CD4-positive, alpha-beta T cell treated with Interferon alpha-2 for 1 hour (primary cell): ENCODE measurements around the gene PDE9A.
A peak's percentile ranks its signal among the peaks of the same experiment; 100 is the strongest.
"Not testable (repeated sequence)": the region's sequence is repeated elsewhere in the genome, so short reads cannot be mapped to it uniquely, and the experiment has no call there.

ENCODE experiments used
- DNase-seq, 2 donors: peaks; one replicate each; pipeline ENCODE4 v3.0.0-alpha.2; 2020 to 2022

The PDE9A gene

DNA sequence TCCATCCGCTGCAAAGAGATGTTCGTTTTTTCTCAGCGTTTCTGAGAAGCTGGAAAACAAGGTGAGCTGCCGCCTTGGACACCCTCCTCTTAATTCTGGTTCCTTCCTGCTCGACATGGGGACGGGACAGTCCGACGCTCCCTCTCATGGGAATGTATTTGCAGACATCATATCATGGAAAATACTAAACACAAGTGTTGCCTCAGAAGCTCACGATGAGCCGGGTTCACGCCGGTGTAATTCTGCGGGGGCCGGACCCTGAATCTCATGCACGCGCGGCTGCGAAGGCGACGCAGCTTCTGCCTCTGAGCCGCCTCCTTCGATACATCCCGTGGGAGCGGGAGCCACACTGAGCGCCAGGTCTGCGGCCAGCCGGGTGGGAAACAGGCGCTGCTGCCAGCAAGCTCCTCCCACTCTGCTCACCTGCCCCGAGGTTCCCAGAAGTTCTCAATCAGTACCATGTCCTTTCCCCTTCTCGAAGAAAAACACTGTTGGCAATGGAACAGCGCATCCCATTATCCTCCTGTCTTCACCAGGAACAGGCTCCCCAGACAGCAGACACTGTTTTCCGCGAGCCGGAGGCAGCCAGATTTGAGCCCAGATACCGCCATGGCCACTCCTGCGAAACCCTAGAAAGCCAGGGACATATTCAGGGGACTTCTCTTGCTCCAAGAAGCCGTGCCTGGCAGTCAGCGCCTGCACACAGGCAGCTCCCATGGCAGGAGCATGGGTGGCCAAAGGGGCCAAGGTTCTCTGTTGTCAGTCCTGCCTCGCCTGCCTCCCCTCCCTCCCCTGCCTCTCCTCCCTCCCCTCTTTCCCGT, 127.9 kb downstream of the PDE9A start:
- no peak for DNase-seq

DNA sequence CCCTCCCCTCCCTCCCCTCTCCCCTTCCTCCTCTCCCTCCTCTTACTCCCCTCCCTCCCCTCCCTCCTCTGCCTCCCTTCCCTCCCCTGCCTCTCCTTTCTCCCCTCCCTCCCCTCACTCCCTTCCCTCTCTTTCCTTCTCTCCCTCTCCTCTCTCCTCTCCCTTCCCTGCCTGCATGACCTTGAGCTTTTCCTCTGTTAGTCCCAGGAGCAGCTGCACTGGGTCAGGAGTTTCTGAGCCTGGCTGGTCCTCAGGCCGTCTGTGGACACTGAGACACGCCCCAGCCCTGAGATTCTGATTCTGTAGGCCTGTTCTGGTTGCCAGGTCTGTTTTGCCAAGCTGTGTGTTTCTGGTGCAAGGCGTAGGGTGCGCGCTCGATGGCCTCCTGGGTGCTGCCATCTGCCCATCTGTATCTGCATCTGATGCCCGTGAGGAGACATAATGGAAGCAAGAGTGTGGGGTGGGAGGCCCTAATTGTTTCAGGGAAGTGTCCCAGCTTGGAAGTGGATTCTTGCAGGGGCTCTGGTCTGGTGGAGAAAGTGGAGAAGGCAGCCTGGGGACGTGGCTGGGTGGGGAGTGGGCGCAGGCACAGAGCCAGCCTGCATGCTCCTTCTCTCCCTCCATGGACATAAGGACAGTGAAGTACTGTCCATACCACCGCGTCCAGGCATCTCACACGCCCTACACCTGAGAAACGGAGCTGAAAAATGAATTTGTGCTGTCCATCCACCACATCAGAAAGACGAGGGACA, 128.7 kb downstream of the PDE9A start:
- DNase-seq: no peak

- no peak for DNase-seq
These were observed 129.4 kb downstream of the PDE9A start for GRCh38 chr21:42782723-42783242.

DNA sequence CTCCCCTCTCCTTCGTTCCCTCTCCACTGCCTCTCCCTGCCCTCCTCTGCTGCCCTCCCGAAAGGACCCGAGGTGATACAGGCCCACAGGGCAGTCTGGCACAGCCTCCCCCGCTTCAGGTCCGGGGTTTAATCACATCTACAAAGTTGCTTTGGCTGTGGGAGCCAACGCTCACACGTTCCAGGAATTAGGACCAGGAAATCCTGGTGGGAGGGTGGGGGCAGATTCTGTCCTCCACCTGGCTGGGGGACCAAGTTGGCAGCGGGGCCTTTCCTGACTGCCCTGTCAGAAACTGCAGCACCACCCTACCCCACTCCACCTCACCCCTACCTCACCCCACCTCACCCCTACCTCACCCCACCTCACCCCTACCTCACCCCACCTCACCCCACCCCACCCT, 130.9 kb downstream of the PDE9A start:
- peak in 1 of 2 donors; percentile 36 for DNase-seq

DNA sequence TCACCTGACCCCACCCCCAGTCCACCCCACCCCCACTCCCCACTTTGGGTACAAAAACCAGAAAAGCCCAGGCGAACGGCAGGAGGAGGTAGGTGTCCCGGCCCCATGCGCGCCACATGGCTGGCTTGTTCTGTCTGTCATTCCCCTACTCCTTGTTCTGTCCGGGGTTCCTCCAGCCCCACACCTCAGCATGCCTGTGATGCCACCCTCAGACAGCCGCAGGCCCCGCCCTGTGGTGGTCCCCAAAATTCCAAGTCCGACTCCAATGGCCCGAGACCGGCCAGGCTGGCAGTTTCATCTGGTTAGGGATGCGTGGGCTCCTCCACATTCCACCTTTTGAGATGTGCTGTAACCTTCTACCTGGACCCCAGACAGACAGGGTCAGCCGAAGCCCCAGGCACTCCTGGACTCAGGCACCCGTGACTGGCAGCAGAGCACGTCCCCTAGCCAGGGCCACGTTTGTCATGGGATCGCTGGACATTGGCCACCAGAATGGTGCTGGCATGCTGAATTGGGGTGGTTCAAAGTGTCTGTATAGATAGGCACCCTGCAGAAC, 131.6 kb downstream of the PDE9A start:
- DNase-seq: no peak

GRCh38 chr21:42785666-42786427, 132.4 kb downstream of the PDE9A start:
- DNase-seq: no peak

DNA sequence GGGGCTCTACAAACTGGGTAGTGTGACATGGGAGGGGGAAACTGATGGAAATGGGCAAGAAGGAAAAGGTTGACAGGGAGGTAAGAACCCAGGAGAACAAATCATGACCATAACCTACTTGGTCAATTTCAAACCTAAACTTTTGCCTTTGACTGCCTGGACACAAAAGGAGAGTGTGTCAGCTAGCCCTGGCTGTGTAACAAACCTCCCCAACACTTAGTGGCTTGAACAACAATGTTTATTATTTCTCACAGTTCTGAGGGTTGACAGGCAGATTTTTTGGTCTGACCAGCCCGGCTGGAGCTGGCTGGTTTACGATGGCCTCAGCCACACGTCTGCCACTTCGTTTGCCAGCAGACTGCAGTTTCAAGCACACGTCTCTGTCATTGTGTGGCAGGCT, 133.5 kb downstream of the PDE9A start:
- DNase-seq: no peak

DNA sequence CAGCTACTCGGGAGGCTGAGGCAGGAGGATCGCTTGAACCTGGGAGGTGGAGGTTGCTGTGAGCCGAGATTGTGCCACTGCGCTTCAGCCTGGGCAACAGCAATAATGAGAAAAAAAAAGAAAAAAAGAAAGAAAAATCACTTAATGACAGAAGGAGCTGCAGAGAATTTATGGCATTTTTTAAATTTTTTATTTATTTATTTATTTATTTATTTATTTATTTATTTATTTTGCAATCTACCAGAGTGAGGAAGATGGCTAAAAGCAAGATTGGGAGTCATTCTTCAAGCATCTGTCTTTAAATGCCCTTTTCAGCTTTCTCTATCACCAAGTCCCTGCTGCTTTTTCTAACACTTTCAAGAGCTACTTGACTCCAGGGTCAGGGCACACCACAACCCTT, 134.2 kb downstream of the PDE9A start:
- DNase-seq: no peak

GRCh38 chr21:42790520-42791065, 137.2 kb downstream of the PDE9A start:
- no peak for DNase-seq

DNA sequence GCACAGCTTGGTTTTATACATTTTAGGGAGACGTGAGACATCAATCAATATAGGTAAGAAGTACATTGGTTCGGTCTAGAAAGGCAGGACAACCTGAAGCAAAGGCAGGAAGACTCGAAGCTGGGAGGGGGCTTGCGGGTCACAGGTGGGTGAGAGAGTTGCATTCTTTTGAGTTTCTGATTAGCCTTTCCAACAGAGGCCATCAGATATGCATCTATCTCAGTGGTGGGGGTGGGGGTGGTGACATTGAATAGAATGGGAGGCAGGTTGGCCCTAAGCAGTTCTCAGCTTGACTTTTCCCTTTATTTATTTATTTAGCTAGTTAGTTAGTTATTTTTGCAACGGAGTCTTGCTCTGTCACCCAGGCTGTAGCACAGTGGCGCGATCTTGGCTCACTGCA, 140.4 kb downstream of the PDE9A start:
- DNase-seq: no peak

GRCh38 chr21:42794551-42794950, 141.1 kb downstream of the PDE9A start:
- DNase-seq: no peak

DNA sequence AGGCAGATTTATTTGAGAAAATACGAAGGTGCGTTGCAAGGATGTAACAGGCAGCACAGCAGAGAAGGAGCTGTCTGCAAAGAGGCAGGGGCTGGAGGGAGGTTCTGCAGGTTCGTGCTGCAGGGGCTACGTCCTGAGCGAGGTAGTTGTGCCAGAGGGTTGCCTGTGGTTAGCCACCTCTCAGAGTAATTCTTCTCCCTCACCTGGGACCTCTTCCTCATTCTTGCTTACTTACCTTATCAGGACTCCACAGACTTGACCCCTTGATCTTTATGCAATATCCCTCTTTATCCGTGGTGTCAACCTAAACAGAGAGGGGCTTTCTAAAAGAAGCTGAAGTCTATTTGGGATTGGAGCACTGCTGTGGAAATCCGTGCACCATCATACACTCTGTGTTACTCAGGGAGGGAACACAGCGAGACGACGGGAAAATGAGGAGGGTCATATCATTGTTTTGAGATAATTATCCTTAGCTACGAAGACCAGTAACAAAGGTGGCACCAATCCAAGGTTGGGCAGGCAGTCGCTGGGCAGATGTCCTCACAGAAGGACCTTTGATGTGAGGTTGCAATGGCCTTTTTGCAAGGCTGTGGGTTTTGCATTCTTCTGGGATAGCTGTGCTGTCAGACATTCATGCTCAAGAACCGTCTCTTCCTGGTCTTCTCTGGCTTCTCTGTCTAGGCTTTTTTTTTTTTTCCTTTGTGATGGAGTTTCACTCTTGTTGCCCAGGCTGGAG, 143.1 kb downstream of the PDE9A start:
- DNase-seq: no peak

DNA sequence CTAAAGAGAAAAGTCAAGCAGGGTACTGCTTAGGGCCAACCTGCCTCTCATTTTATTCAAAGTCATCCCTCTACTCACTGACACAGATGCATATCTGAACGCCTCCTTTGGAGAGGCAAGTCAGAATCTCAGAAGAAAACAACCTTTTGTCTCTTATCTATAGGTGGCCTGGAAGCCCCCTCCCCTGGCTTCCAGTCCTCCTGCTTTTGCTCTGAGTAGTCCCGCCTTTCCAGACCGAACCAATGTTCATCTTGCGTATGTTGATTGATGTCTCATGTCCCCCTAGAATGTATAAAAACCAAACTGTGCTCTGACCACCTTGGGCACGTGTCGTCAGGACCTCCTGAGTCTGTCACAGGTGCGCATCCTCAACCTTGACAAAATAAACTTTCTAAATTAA, 144.1 kb downstream of the PDE9A start:
- no peak for DNase-seq

GRCh38 chr21:42798106-42798505, 144.7 kb downstream of the PDE9A start:
- DNase-seq: no peak

- no peak for DNase-seq
These were observed 146.1 kb downstream of the PDE9A start for GRCh38 chr21:42799516-42799915.

DNA sequence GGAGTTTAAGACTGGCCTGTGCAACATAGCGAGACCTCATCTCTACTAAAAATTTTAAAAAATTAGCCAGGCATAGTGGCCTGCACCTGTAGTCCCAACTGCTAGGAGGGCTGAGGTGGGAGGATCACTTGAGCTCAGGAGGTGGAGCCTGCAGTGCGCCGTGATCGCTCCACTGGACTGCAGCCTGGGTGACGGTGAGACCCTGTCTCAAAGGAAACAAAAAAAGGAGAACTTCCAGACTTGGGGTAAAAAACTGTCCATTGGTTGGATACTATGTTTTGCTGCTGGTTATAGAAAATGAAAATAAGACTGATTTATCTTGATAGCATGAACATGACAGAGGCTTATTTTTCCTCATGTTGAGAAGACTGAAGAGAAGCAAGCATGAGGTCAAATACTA, 146.5 kb downstream of the PDE9A start:
- DNase-seq: peak in 1 of 2 donors; percentile 45

- not testable (repeated sequence) for DNase-seq
These were observed 148.2 kb downstream of the PDE9A start for GRCh38 chr21:42801616-42802015.

DNA sequence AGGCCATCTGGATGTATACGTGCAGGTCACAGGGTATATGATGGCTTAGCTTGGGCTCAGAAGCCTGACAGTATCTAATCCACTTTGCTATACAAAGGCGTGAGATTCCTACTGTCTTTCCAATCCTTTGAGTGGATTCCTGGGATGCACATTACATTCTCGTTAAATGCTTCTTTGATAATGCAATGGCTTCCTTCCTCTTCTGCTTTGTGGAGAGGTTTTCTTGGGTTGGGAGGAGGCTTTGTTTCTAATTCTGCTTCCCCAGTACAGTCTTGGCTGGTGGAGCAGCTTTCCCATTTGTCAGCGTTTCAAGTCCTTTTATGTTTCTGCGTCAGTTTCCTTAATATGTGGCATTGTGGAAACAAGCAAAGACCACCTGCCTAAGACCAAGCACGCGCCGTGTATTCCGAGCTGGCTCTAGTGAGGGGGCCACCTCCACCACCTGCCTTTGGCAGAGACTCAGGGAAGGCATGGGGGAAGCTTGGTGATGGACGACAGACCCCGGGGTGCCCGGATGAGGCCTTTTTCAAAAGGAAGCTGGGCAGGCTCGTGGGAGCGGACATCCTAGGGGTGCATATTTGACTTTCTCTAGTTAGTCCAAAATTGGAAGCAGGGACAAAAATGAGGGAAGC, 153.2 kb downstream of the PDE9A start:
- no peak for DNase-seq

DNA sequence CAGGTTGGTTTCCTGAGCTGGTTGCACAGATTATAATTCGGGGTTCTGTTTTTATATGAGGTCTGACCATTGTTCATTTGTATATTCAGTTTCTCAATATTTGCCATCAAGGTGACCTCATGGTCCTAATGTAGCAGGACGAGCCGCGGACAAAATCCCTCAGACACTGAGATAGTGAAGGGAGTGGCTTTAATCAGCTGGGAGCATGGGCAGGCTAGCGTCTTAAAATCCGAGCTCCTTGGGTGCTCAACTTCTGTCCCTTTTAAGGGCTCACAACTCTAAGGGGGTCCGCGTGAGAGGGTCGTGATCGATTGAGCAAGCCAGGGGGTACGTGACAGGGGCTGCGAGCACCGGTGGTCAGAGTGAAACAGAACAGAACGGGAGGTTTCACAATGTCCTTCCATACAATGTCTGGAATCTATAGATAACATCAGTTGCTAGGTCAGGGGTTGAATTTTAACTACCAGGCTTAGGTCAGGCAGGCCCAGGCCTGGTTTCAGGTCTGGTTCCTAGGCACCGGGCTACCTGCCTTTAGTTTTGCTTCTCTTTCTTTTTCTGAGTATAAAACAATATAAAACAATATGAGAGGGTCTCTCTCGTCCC, 154.0 kb downstream of the PDE9A start:
- DNase-seq: not testable (repeated sequence)

DNA sequence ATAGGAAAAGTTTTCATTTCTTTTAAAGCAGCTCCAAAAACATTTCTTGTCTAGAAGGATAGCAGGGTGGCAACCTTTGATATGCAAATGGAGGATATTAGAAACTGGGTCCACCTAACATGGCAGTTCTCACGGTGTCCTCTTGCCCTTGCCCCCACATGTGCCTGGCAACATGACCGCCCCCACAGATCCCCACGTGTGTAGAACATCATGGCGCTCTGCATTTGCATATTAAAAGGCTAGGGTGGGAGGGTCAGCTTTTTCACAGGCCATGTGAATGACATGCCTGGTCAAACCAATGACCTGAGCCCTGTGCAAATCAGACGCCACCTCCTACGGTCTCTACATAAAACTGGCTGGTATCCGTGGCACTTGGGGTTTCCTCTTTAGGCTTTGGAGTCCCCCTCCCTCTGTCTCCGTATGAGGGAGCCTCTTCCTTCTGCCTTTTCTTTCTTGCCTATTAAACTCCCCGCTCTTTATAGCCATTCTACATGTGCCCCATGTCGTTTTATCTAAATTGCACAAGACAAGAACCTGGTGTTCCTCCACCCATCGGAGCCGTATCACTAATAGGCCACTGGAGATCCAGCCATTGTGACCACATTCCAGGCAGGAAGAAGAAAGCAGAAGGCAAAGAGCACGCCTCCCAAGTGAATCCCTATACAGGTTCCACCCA, 154.7 kb downstream of the PDE9A start:
- DNase-seq: no peak
